GM23248 (cell line): ENCODE data around the gene SGMS1. TPM values are rescaled to one million over a fixed set of nuclear protein-coding genes. Genes with fewer than 3 reads are reported as not detected.
A peak's percentile ranks its signal among the peaks of the same experiment; 100 is the strongest.
"Not testable (repeated sequence)": the region's sequence is repeated elsewhere in the genome, so short reads cannot be mapped to it uniquely, and the experiment has no call there.

Experiments used
- DNase-seq: peaks from one replicate; pipeline ENCODE4 v3.0.0-alpha.2; 2015
- H2AFZ ChIP-seq: fragments of 200-600 bp; sonication (generic); 2 replicates; pipeline ENCODE4 v1.6.1; 2016; ENCODE audit warnings: antibody characterized with exemption
- H3F3A ChIP-seq: fragments of 200-600 bp; sonication (generic); 2 replicates; pipeline ENCODE4 v1.6.1; 2016; ENCODE audit warnings: mild to moderate bottlenecking, antibody characterized with exemption, mixed run types; ENCODE audit not compliant: insufficient read depth
- H3K27ac ChIP-seq: fragments of 200-600 bp; sonication (generic); 2 replicates; pipeline ENCODE4 v1.5.1; 2016; ENCODE audit warnings: mild to moderate bottlenecking
- H3K27me3 ChIP-seq: fragments of 200-600 bp; sonication (generic); replicated peaks from 2 replicates; pipeline ENCODE4 v1.6.1; 2016; ENCODE audit warnings: mild to moderate bottlenecking; ENCODE audit not compliant: insufficient read depth
- H3K36me3 ChIP-seq: fragments of 200-600 bp; sonication (generic); 2 replicates; pipeline ENCODE4 v1.6.1; 2016; ENCODE audit warnings: low read depth, mild to moderate bottlenecking
- H3K4me1 ChIP-seq: fragments of 200-600 bp; sonication (generic); 2 replicates; pipeline ENCODE4 v1.6.1; 2016; ENCODE audit warnings: mild to moderate bottlenecking; ENCODE audit not compliant: insufficient read depth
- H3K4me2 ChIP-seq: fragments of 200-600 bp; sonication (generic); one replicate; pipeline ENCODE4 v1.6.1; 2016; ENCODE audit warnings: mild to moderate bottlenecking; ENCODE audit not compliant: unreplicated experiment
- H3K4me3 ChIP-seq: fragments of 200-600 bp; sonication (generic); 2 replicates; pipeline ENCODE4 v1.5.1; 2016; ENCODE audit warnings: mild to moderate bottlenecking
- H3K79me2 ChIP-seq: fragments of 200-600 bp; sonication (generic); 2 replicates; pipeline ENCODE4 v1.6.1; 2016; ENCODE audit warnings: mild to moderate bottlenecking; ENCODE audit not compliant: insufficient read depth
- H3K9ac ChIP-seq: fragments of 200-600 bp; sonication (generic); 2 replicates; pipeline ENCODE4 v1.6.1; 2016; ENCODE audit warnings: mild to moderate bottlenecking
- H3K9me2 ChIP-seq: fragments of 200-600 bp; sonication (generic); 2 replicates; pipeline ENCODE4 v1.6.1; 2016; ENCODE audit warnings: mixed run types, mild to moderate bottlenecking, moderate library complexity; ENCODE audit not compliant: insufficient read depth
- H3K9me3 ChIP-seq: fragments of 200-600 bp; sonication (generic); one replicate; pipeline ENCODE4 v1.6.1; 2017; ENCODE audit warnings: low read depth
- H4K20me1 ChIP-seq: fragments of 200-600 bp; sonication (generic); 2 replicates; pipeline ENCODE4 v1.6.0; 2016; ENCODE audit not compliant: insufficient read depth
- EZH2 ChIP-seq: fragments of 200-600 bp; sonication (generic); IDR thresholded peaks from 2 replicates; pipeline ENCODE4 v1.6.1; 2018; ENCODE audit warnings: antibody characterized with exemption, mild to moderate bottlenecking; ENCODE audit not compliant: insufficient read depth, poor library complexity, severe bottlenecking
- EZH2phosphoT487 ChIP-seq: fragments of 200-600 bp; sonication (generic); IDR thresholded peaks from 2 replicates; pipeline ENCODE4 v1.6.1; 2018; ENCODE audit warnings: antibody characterized with exemption, moderate library complexity, mild to moderate bottlenecking, low read depth; ENCODE audit not compliant: insufficient read depth
- WGBS, 2 experiments: methylation state at CpG; one replicate each; pipeline ENCODE4 v1.1.6; 2015 to 2017; ENCODE audit warnings: low lambda C conversion rate in 2 of 2, low coverage in 1 of 2; ENCODE audit errors: missing lambda C conversion rate in 2 of 2; 5-methylcytosine and 5-hydroxymethylcytosine counted together
- in situ Hi-C: fragments of 300-500 bp; cut with MboI; formaldehyde crosslinking; loops from 2 replicates; pipeline ENCODE4 v1.15.0; 2020
- polyA plus RNA-seq: library from polyadenylated mRNA; unstranded; fragments of >200 nt; fragmentation: Nextera tagmentation; extraction: Ambion mirVana; gene quantifications from 2 replicates; pipeline ENCODE4 v1.2.1, GENCODE V29; 2016
- total RNA-seq: library from RNA; depleted of rRNA; stranded (reverse); fragments of >200 nt; shearing (Covaris generic); gene quantifications from 2 replicates; pipeline ENCODE4 v1.2.3, GENCODE V29; 2014

The SGMS1 gene
- total and polyA plus RNA-seq, 2 experiments from 2014 or later = 22.7 to 53.6 TPM

- H3K36me3 ChIP-seq = no peaks in the 10 kb centered on the region
- no peaks in the 10 kb centered on the region for H3K9me2 ChIP-seq
- H3K4me2 ChIP-seq = no peak overlapping the region
- no peak overlapping the region for H3K4me3 ChIP-seq
- 100% methylated on average over 1 of the region's 1 CpG for WGBS, 2 experiments
- H4K20me1 ChIP-seq = no peaks in the 10 kb centered on the region
- no peak overlapping the region for H3K9ac ChIP-seq
- no peaks in the 10 kb centered on the region for H3F3A ChIP-seq
- H3K27ac ChIP-seq = no peak overlapping the region
- no peaks in the 10 kb centered on the region for H3K27me3 ChIP-seq
- H2AFZ ChIP-seq = no peak overlapping the region
- TF ChIP-seq EZH2 (no peak), EZH2phosphoT487 (no peak)
- H3K9me3 ChIP-seq = no peaks in the 10 kb centered on the region
- DNase-seq = no peak
- H3K79me2 ChIP-seq = no peaks in the 10 kb centered on the region
- peaks cover 7% of the 10 kb centered on the region; the same call in 1 of the 2 replicates for H3K4me1 ChIP-seq
- in situ Hi-C loops = no loop called here
These were observed 119.4 kb downstream of the SGMS1 start for GRCh38 chr10:50504389-50504788.

GRCh38 chr10:50503661-50504320, 120.0 kb downstream of the SGMS1 start:
- WGBS, 2 experiments = 79 to 81% methylated on average over 10 of the region's 10 CpGs
- Histone ChIP-seq H3K4me3 (no peak overlapping the region), H4K20me1 (no peaks in the 10 kb centered on the region), H3K79me2 (no peaks in the 10 kb centered on the region), H3K4me2 (no peak overlapping the region), H3F3A (no peaks in the 10 kb centered on the region), H3K4me1 (peaks cover 7% of the 10 kb centered on the region; the same call in 1 of the 2 replicates), H3K27ac (no peak overlapping the region), H2AFZ (no peak overlapping the region), H3K36me3 (no peaks in the 10 kb centered on the region), H3K9me2 (no peaks in the 10 kb centered on the region), H3K27me3 (no peaks in the 10 kb centered on the region), H3K9me3 (no peaks in the 10 kb centered on the region), H3K9ac (no peak overlapping the region)
- DNase-seq = no peak
- no peak for TF ChIP-seq EZH2phosphoT487
- in situ Hi-C loops = no loop called here

- H4K20me1 ChIP-seq, H3K9me2 ChIP-seq, in situ Hi-C loops, H2AFZ ChIP-seq, H3K4me1 ChIP-seq, H3K27me3 ChIP-seq, H3K9me3 ChIP-seq, H3K79me2 ChIP-seq, H3K4me3 ChIP-seq, DNase-seq, H3K4me2 ChIP-seq, H3K9ac ChIP-seq, H3K27ac ChIP-seq, H3F3A ChIP-seq, H3K36me3 ChIP-seq: not testable (repeated sequence)
- 96 to 100% methylated on average over 4 of the region's 4 CpGs for WGBS, 2 experiments
These were observed 120.6 kb downstream of the SGMS1 start for GRCh38 chr10:50503156-50503555.

GRCh38 chr10:50501924-50502452, 121.8 kb downstream of the SGMS1 start:
- Histone ChIP-seq H2AFZ (no peak overlapping the region), H4K20me1 (no peaks in the 10 kb centered on the region), H3K9me2 (no peaks in the 10 kb centered on the region), H3K4me1 (peaks cover 20% of the 10 kb centered on the region), H3K9me3 (no peaks in the 10 kb centered on the region), H3K36me3 (no peaks in the 10 kb centered on the region), H3K27ac (no peak overlapping the region), H3K27me3 (no peaks in the 10 kb centered on the region), H3K4me3 (no peak overlapping the region), H3F3A (peaks cover 18% of the 10 kb centered on the region; the same call in 1 of the 2 replicates), H3K9ac (no peak overlapping the region), H3K4me2 (no peak overlapping the region), H3K79me2 (no peaks in the 10 kb centered on the region)
- in situ Hi-C loops = no loop called here
- TF ChIP-seq EZH2phosphoT487 = no peak
- no peak for TF ChIP-seq EZH2
- 57 to 65% methylated on average over 1 of the region's 1 CpG for WGBS, 2 experiments
- DNase-seq = no peak

GRCh38 chr10:50501478-50501877, 122.3 kb downstream of the SGMS1 start:
- Histone ChIP-seq H3K9ac (no peak overlapping the region), H2AFZ (no peak overlapping the region), H3K36me3 (no peaks in the 10 kb centered on the region), H3K79me2 (no peaks in the 10 kb centered on the region), H4K20me1 (no peaks in the 10 kb centered on the region), H3K4me3 (no peak overlapping the region), H3K4me1 (peaks cover 20% of the 10 kb centered on the region), H3K9me3 (no peaks in the 10 kb centered on the region), H3F3A (peaks cover 19% of the 10 kb centered on the region; the same call in 1 of the 2 replicates), H3K9me2 (no peaks in the 10 kb centered on the region), H3K27ac (no peak overlapping the region), H3K4me2 (peak overlapping the region; percentile 3), H3K27me3 (no peaks in the 10 kb centered on the region)
- peak; percentile 50 for DNase-seq
- WGBS, 2 experiments = 68 to 87% methylated on average over 2 of the region's 2 CpGs
- TF ChIP-seq EZH2phosphoT487 (no peak), EZH2 (no peak)
- in situ Hi-C loops = no loop called here
